ENCODE results near the gene PLEKHM3.

DNA sequence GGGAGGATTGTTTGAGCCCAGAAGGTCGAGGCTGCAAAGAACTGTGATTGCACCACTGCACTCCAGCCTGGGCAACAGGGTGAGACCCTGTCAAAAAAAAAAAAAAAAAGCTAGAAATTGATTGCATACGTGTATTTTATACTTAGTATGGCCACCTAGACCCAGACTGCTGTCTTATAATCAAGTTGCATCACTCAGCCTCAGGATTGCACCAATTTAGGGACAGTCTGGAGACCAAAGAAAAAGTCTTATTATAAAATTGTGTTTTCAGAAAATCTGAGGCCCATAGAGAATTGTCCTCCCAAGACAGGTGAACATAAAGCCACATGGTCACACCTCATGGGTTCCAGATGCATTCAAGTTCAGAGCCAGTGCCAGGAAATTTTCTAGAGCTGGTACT lies 17.1 kb upstream of the PLEKHM3 start:
- TF ChIP-seq, protein P1, sequence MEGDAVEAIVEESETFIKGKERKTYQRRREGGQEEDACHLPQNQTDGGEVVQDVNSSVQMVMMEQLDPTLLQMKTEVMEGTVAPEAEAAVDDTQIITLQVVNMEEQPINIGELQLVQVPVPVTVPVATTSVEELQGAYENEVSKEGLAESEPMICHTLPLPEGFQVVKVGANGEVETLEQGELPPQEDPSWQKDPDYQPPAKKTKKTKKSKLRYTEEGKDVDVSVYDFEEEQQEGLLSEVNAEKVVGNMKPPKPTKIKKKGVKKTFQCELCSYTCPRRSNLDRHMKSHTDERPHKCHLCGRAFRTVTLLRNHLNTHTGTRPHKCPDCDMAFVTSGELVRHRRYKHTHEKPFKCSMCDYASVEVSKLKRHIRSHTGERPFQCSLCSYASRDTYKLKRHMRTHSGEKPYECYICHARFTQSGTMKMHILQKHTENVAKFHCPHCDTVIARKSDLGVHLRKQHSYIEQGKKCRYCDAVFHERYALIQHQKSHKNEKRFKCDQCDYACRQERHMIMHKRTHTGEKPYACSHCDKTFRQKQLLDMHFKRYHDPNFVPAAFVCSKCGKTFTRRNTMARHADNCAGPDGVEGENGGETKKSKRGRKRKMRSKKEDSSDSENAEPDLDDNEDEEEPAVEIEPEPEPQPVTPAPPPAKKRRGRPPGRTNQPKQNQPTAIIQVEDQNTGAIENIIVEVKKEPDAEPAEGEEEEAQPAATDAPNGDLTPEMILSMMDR (conservative IDR thresholded peaks at IDR 0.05; ENCODE audit: low read depth, low read length): no peak
- no peak for TF ChIP-seq EZH2 (IDR thresholded peaks at IDR 0.05; ENCODE audit: borderline replicate concordance, low read depth, low read length, poor library complexity, severe bottlenecking)

All from A673 (cell line).